GM21526 (cell line): ENCODE results near the gene FBRSL1.

Experiments used
- ATAC-seq: cut with Tn5 transposase; IDR thresholded peaks from one replicate; pipeline ENCODE4 v1.9.1; 2021; ENCODE audit warnings: moderate library complexity; ENCODE audit not compliant: unreplicated experiment, low FRiP score

The FBRSL1 gene

DNA sequence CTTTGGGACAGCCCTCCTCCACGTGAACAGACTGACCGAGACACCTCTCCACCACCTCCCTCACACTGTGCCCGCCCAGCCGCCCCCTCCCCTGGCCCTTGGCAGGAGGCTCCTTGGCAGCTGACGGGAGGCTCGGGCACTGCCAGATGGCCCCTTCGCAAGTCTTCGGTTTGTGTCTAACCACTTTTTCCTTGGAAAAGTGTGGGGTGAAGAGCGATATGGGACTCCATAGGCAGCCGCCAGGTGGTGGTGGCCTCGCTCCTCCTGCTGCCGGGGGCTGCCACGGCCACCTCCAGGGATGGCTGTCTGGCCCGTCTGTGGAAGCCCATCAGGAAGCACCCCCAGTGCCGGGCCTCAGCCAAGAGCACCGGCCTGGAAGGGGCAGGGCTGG is 61.7 kb downstream of the FBRSL1 start:
- ATAC-seq, result no peak

DNA sequence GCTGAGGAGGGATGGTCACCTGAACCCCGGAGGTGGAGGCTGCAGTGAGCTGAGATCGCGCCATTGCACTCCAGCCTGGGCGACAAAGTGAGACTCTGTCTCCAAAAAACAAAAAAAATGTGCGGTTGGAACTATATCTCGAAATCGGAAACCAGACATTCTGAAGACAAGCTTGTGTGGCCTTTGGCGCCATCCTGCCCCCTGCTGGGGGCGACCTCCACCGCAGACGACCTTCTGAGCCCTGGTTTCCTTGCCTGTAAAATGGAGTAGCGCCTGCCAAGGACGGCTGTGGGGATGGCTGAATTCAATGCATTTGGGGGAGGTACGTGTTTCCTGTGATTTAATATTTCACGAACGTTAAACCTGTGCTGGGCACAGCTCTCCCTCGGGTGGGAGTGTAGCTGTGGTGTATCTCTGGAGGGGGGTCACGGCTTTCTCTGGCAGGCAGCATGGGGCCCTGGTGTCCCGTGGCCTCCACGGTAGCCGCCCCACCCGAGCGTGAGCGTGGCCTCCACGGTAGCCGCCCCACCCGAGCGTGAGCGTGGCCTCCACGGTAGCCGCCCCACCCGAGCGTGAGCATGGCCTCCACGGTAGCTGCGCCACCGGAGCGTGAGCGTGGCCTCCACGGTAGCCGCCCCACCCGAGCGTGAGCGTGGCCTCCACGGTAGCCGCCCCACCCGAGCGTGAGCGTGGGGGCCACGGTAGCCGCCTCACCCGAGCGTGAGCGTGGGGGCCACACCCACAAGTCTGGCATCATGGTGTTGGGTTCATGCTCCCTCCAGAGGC is 65.1 kb downstream of the FBRSL1 start:
- ATAC-seq, result no peak

DNA sequence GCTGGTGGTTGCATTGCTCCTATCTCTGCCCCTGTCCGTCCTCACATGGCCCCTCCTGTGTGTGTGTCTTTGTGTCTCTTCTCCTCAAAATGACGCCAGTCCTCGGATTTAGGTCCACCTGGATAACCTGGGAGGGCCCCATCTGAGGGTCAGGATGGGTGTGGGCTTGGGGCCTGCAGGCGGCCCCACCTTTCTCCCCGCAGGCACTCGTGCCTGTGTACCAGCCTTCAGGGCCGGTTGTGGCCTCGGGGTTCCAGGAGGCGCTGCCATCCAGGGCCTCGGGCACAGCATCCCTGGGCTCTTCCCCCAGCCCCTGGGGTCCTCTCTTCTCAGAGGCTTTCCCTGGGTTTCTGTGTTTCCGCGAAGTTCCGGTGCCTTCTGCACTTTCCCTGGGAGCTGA is 65.7 kb downstream of the FBRSL1 start:
- ATAC-seq, result no peak

DNA sequence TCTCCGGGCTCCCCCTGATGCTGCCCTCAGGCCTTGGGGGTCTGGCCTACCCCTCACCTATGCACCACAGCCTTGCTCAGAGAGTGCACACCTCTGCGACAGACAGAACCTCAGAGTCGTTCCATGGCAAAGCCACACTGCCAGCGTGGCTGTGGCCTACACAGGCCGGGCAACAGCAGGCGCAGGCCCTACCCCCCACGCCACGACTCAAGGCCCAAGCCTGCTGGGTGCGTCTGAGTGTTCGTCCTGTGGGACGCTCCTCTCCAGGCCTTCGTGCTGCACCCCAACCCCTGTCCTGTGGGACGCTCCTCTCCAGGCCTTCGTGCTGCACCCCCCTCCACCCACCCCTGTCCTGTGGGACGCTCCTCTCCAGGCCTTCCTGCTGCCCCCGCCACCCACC is 66.3 kb downstream of the FBRSL1 start:
- ATAC-seq, result no peak

DNA sequence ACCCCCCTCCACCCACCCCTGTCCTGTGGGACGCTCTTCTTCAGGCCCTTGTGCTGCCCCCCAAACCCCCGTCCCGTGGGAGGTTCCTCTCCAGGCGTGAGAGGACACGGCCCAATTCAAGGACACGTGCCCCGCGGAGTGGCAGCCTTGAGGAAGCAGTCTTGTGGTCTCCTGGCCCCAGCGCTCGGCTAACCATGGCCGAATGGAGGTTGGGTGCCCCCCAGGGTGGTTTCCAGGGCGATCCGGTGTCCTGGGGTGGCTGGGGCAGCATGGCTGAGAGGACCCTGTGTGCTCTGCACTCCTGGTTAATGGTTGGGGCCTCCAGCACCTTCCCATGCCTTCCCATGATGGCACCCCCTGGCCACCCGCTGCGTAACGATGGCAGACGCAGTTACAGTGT is 66.8 kb downstream of the FBRSL1 start:
- no peak for ATAC-seq

DNA sequence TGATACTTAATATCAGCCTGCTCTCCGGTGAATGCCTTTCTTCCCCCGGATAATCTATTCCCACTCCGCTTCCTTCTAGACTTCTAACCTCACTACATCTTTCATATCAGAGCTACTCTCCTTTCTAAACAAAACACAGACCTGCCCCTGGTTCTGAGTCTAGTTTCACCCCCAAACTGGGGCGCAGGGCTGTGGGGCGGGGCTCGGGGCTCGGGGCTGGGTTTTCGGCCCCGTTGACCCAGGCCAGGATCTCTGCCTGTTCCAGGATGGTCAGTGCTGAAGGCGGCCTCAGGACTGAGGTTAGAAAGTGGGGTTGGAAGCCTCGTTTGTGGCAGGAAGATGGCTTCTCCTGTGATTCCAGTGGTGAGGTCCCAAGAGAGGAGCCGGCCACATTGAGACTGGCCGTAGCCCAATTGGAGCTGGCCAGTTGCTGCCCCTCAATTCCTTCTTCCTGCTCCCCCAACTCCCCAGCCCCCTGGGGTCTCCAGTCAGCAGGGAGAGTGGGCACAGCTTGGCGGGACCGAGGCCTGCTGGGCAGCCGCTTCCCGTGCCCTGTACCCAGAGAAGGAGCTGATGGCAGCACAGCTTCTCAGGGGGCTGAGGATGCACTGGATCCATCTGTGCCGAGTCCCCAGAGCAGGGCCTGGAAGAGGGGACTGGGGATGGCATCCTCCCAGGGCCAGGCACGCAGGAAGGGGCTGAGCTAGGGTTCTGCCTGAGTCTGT is 67.5 kb downstream of the FBRSL1 start:
- no peak for ATAC-seq

DNA sequence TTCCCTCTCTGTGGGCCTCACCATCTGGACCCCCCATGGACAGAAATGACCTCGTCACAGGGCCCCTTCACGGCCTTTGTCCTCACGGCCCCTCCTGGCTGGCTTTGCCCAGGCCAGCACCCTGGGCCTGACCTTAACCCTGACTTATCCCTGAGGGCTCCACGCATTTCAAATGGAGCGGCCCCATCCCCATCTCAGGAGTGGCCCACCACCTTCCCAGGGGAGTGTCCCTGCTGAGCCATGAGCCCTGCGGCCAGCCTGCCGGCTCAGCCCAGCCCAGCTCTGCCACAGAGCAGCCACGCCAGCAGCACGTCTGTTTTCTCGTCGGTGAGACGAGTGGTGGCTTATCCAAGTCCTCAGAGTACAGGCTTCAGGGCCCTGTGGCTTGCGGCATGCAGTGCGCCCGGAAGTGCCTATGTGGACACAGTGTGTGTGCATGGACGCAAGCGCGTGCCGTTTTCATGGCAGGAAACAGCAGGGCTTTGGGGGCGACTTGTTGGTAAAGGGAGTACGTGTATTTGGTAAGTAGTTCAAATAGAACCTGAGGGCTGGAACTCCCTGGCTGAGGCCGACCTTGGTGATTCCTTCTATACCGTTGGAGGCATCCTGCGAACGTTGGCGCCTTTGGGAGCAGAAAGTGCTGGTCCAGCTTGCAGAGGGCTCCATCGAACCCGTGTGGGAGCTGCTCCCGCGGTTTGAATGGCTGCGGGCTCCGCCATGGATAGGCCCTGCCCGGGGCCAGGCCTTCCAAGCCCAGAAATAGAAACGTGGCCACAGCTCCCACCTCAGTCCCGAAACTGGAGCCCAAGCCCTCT is 68.3 kb downstream of the FBRSL1 start:
- ATAC-seq, result no peak

DNA sequence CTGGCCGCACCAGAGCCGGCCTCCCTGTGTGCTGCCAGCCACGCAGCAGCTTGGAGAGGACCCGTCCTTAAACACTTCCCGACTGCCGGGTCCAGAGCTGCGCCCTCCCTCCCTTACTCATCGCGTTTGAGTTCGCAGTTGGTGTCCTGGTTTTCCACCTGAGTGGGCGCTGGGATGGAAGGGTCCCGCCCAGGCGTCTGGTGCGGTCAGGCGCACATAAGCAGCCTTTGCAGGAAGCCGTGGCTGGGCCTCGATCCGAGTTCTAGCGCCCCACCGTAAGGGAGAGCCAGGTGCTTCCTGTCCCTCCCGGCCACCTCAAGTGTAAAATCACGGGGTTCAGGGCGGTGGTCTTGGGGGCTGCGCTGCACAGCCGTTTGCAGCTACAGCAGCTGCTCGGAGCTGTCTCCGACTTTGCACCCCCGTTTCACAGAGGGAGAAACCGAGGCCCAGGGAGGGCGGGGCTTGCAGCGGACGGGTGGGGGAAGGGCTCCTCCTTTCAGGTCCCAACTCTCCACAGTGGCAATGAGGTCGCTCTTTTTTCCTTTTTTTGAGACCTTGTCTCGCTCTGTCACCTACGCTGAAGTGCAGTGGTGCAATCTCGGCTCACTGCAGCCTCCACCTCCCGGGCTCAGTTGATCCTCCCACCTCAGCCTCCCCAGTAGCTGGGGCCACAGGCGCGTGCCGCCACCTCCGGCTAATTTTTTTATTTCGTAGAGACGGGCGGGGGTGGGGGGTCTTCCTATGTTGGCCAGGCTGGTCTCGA is 69.1 kb downstream of the FBRSL1 start:
- ATAC-seq, result no peak

DNA sequence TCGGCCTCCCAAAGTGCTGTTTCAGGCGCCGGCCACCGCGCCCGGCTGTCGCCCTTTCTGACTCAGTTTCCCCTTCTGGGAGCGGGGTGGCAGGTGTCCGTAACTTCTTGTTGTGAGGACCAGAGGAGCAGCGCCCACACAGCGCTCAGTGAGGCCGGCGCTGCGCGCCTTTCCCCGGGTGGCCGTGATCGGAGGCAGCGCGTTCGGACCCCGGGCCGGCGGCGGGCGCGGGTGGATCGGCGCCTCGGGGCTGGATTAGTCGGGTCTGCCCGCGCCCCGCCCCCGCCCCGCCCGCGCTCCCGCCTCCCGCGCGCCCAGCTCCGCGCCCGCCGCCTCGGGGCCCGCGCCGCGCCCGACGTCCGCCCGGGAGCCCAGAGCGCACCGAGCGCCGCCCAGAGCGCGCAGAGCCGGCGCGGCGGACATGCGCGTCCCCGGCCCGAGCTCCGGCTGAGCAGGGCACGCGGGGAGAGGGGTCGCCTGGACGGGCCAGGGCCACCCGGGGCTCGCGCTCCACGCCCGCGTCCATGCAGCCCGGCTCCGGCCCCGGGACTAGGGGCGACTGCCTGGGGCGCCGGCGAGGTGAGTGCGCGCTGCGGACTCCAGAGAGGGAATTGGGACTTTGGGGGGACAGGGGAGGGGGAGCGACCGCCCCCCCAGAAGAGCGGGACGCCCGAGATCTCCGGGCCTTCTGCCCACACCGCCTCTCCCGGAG is 69.9 kb downstream of the FBRSL1 start:
- ATAC-seq, result no peak

DNA sequence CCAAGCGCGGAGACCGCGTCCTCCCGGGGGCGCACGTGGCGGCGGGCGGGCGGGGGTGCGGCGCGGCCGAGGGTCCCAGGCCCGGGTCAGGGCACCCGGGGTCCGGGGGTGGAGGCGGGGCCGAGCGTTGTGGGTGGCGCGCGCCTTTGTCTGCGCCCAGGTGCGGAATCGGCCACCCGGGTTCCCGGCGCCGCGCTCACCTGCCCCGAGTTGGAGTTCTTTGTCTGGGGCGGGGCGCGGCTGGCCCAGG is 70.3 kb downstream of the FBRSL1 start:
- ATAC-seq, result no peak

DNA sequence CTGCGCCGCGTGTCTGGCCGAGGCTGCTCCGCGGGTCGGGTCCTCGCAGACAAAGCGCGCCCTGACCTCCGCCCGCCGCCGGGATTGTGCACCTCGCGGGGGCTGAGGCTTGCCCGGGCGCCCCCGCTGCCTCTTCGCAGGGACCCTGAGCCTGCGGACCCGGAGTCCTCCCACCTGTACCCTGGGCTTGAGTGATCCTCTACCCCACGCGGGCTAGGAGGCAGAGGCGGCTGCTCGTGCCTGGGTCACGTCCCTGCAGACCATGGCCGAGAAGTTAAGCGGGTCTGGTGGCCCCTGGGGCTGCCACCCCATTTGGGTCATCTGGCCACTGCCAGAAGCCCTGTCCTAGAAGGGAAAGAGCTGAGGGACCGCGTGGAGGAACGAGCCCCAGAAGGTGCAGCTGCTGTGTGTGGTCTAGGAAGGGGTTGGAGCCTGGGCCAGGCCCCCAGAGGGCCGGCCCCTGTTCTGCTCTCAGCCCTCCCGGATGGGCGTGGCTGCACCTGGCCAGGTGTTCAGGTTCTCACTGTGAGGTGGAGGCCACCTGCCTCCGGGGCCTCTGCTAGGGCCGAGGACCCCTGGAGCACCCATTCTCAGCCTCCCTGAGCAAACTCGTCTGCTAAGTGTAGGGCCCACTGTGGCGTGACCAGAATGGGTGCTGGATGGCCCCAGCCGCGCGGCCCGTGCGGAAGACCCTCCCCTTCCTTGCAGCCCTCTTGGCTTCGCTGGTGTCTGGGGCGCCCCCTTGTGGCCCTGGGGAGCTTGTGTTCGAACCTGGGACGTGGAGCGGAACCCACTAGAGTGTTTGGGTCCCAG is 70.9 kb downstream of the FBRSL1 start:
- no peak for ATAC-seq
